ENCODE data around the gene TMEM212. TPM values are rescaled to one million over a fixed set of nuclear protein-coding genes. Genes with fewer than 3 reads are reported as not detected.

TMEM212 gene
- polyA plus RNA-seq, 2 of the 4 experiments (the other 2 are of a cell fraction), result not detected

DNA sequence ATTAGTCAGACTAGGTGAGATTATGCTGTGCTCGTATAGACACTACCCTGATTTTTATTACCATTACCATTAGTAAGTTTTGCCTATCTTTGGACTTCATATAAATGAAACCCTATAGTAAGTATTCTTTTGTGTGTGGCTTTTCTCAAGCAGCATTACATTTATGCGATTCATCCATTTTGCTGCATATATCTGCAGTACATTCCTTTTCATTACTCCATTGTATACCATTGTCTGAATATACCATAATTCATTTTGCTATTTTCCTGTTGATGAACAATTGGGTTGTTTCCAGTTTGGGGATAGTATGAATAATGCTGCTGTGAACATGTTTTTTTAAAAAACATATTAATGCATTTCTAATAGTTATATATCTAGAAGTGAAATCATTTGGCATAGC lies 45.3 kb downstream of the TMEM212 start:
- TF ChIP-seq GATA3 (IDR thresholded peaks at IDR 0.05; ENCODE audit: borderline replicate concordance) (no peak), USF2 (IDR thresholded peaks at IDR 0.05) (no peak), ESRRA (IDR thresholded peaks at IDR 0.05; ENCODE audit: borderline replicate concordance, low read length) (no peak), POLR2A (IDR thresholded peaks at IDR 0.05; ENCODE audit: low read length) (no peak), RNF2 (IDR thresholded peaks at IDR 0.05; ENCODE audit: borderline replicate concordance, low read depth) (no peak), NPAS2 (CRISPR knock-in tag; IDR thresholded peaks at IDR 0.05; ENCODE audit: borderline replicate concordance) (no peak), POLR2AphosphoS2 (conservative IDR thresholded peaks at IDR 0.05; ENCODE audit: low read length) (no peak), MYC (IDR thresholded peaks at IDR 0.05; ENCODE audit: borderline replicate concordance, low read length) (no peak), KDM1A (IDR thresholded peaks at IDR 0.05; ENCODE audit: low read depth) (no peak), CHD4 (IDR thresholded peaks at IDR 0.05; ENCODE audit: borderline replicate concordance) (no peak)
- TF ChIP-seq, protein P1, sequence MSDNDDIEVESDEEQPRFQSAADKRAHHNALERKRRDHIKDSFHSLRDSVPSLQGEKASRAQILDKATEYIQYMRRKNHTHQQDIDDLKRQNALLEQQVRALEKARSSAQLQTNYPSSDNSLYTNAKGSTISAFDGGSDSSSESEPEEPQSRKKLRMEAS (IDR thresholded peaks at IDR 0.05), result no peak
- no peak for ATAC-seq
- no peak for FAIRE-seq
- DNase-seq (ENCODE audit: low read depth in 1 of 2, low spot score in 1 of 2), result no peak
- Histone ChIP-seq H3K4me1 (peaks cover 9% of the 10 kb centered on the region), H3K4me3 (no peak overlapping the region), H3K4me2 (no peak overlapping the region), H3K9me3 (no peaks in the 10 kb centered on the region), H3K27ac (no peak overlapping the region)
- WGBS (ENCODE audit: missing lambda C conversion rate), result 84% methylated on average over 2 of the region's 2 CpGs
- ChIA-PET POLR2A (no interaction called here), CTCF (no interaction called here)

GRCh38 chr3:171890398-171890797 lies 47.2 kb downstream of the TMEM212 start:
- TF ChIP-seq ZNF302 (CRISPR knock-in tag; IDR thresholded peaks at IDR 0.05) (no peak), MAZ (IDR thresholded peaks at IDR 0.05; ENCODE audit: borderline replicate concordance, low read depth, low read length) (no peak), BCL3 (IDR thresholded peaks at IDR 0.05) (no peak), RCOR1 (IDR thresholded peaks at IDR 0.05; ENCODE audit: low read depth, low read length) (no peak), SMC3 (IDR thresholded peaks at IDR 0.05) (no peak), ESRRA (IDR thresholded peaks at IDR 0.05; ENCODE audit: borderline replicate concordance, low read length) (no peak), FOSL2 (IDR thresholded peaks at IDR 0.05) (no peak), FOSL2 (CRISPR knock-in tag; IDR thresholded peaks at IDR 0.05) (no peak), HDAC2 (IDR thresholded peaks at IDR 0.05) (no peak), PHF8 (IDR thresholded peaks at IDR 0.05; ENCODE audit: borderline replicate concordance, low read depth) (no peak), GATA3 (IDR thresholded peaks at IDR 0.05; ENCODE audit: borderline replicate concordance) (no peak), FOXS1 (CRISPR knock-in tag; IDR thresholded peaks at IDR 0.05) (no peak)
- TF ChIP-seq, protein P2, sequence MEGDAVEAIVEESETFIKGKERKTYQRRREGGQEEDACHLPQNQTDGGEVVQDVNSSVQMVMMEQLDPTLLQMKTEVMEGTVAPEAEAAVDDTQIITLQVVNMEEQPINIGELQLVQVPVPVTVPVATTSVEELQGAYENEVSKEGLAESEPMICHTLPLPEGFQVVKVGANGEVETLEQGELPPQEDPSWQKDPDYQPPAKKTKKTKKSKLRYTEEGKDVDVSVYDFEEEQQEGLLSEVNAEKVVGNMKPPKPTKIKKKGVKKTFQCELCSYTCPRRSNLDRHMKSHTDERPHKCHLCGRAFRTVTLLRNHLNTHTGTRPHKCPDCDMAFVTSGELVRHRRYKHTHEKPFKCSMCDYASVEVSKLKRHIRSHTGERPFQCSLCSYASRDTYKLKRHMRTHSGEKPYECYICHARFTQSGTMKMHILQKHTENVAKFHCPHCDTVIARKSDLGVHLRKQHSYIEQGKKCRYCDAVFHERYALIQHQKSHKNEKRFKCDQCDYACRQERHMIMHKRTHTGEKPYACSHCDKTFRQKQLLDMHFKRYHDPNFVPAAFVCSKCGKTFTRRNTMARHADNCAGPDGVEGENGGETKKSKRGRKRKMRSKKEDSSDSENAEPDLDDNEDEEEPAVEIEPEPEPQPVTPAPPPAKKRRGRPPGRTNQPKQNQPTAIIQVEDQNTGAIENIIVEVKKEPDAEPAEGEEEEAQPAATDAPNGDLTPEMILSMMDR (IDR thresholded peaks at IDR 0.05), result no peak
- no peaks in the 10 kb centered on the region for H3K9me3 ChIP-seq
- H3K27ac ChIP-seq, result peak overlapping the region in 1 of 2 experiments; percentile 56; a peak in 2 of 6 replicates
- ATAC-seq (no peak), FAIRE-seq (no peak), DNase-seq (ENCODE audit: low read depth in 1 of 2, low spot score in 1 of 2) (no peak)
- ChIA-PET POLR2A (no interaction called here), CTCF (interaction anchor here (1.3 kb wide), 1 partner anchor 10 kb away, joined by 4 read pairs; no protein-coding TSS in a partner anchor)
- WGBS (ENCODE audit: missing lambda C conversion rate), result 75% methylated on average over 2 of the region's 2 CpGs
- H3K4me2 ChIP-seq, result no peak overlapping the region
- H3K4me3 ChIP-seq, result no peak overlapping the region
- no peaks in the 10 kb centered on the region for H3K4me1 ChIP-seq

GRCh38 chr3:171892457-171892856 lies 49.3 kb downstream of the TMEM212 start:
- TF ChIP-seq POLR2A (IDR thresholded peaks at IDR 0.05; ENCODE audit: low read length) (no peak), ELK1 (IDR thresholded peaks at IDR 0.05; ENCODE audit: low read depth, low read length) (no peak), BHLHE40 (IDR thresholded peaks at IDR 0.05; ENCODE audit: low read depth, low read length) (no peak)
- Histone ChIP-seq H3K4me2 (no peak overlapping the region), H3K9me3 (no peaks in the 10 kb centered on the region), H3K27ac (no peak overlapping the region), H3K4me3 (no peak overlapping the region), H3K4me1 (peaks cover under 1% of the 10 kb centered on the region; the same call in 2 of the 3 replicates)
- CTCF ChIA-PET, result no interaction called here
- no peak for FAIRE-seq
- no peak for ATAC-seq
- no peak for DNase-seq (ENCODE audit: low read depth in 1 of 2, low spot score in 1 of 2)
- POLR2A ChIA-PET, result no interaction called here

All from A549 (cell line).